Astrocyte of the cerebellum (primary cell): Measurements from ENCODE around the gene NEO1.

Source experiments
- DNase-seq: peaks from one replicate; pipeline ENCODE4 v3.0.0-alpha.2; 2011; ENCODE audit warnings: low read depth
- H3K4me3 ChIP-seq: 2 replicates; pipeline ENCODE4 v1.5.1; 2011; ENCODE audit warnings: mild to moderate bottlenecking, low read depth, low read length, moderate library complexity
- in situ Hi-C: cut with HindIII; loops from 2 replicates; pipeline ENCODE4 v1.10.0; 2017; ENCODE audit warnings: low sequenced_read_pairs
- TF ChIP-seq, protein P1 (sequence below): IDR thresholded peaks from 2 replicates; pipeline ENCODE4 v1.5.1; 2012; ENCODE audit warnings: low read length, low read depth, moderate library complexity, mild to moderate bottlenecking; ENCODE audit errors: missing control alignments

Gene NEO1

DNA sequence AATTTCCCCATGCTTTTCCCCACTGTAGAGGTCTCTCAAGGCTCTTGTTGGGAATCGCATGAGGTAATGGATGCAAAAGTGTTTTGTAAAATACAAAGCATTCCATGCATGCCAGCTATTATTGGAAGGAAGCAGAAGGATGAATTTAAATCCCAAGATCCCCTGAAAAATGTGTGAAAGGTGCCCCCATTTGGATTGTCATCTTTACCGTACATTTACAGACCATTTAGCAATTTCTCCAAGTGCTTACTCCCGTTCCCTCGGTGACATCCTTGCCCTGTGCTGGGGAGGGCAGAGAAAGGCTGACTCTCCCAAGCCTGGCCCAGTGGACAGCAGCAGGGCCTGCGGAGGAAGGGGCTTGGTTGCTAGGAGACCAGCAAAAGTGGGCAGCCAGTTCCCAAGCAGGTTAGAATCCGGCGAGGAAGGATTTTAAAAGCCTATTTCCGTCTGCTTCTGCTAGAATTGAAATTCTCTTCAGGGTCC, 31.1 kb upstream of the NEO1 start:
- in situ Hi-C loops, result no loop called here
- DNase-seq, result no peak
- H3K4me3 ChIP-seq, result no peak overlapping the region
- TF ChIP-seq, protein P1, sequence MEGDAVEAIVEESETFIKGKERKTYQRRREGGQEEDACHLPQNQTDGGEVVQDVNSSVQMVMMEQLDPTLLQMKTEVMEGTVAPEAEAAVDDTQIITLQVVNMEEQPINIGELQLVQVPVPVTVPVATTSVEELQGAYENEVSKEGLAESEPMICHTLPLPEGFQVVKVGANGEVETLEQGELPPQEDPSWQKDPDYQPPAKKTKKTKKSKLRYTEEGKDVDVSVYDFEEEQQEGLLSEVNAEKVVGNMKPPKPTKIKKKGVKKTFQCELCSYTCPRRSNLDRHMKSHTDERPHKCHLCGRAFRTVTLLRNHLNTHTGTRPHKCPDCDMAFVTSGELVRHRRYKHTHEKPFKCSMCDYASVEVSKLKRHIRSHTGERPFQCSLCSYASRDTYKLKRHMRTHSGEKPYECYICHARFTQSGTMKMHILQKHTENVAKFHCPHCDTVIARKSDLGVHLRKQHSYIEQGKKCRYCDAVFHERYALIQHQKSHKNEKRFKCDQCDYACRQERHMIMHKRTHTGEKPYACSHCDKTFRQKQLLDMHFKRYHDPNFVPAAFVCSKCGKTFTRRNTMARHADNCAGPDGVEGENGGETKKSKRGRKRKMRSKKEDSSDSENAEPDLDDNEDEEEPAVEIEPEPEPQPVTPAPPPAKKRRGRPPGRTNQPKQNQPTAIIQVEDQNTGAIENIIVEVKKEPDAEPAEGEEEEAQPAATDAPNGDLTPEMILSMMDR, result no peak

DNA sequence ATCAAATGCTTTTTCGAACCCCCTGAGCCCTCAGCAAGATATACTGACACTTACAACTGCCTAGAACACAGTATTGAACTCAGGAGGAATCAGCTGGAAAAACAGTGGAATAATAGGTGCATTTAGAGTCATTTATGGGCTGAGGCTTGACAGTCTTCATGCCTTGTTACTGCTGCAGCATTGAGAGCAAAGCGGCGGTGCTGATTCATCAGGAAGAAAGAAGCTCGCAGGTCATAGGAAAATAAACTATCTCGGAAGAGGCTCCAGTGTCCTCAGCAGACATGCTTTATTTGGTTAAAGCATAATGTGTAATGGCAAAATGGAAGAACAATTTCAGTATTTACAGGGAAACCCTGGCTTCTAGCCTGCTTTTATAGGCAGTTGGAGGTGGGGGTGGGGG, 30.1 kb upstream of the NEO1 start:
- DNase-seq, result no peak
- TF ChIP-seq, protein P1, result no peak
- in situ Hi-C loops, result no loop called here
- H3K4me3 ChIP-seq, result no peak overlapping the region

DNA sequence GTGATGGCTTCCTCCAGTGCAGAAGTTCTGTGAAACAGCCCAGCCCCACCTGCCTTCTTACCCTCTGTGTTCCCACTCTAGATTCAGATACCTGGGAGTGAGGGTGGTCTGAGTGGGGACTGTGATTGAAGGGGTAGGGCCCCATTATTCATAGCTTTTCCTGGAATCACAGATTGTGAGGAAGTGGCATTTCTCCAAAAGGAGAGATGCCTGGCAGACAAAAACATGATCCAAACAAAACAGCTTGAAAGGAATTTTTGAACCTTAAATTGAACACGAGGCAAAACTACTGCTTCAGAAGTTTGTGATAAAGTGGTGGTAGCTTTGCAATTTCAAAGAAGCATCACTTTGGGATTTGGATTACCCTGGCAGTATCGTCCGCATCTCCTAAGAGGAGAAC, 29.2 kb upstream of the NEO1 start:
- TF ChIP-seq, protein P1, result no peak
- H3K4me3 ChIP-seq, result no peak overlapping the region
- DNase-seq, result no peak
- in situ Hi-C loops, result no loop called here

DNA sequence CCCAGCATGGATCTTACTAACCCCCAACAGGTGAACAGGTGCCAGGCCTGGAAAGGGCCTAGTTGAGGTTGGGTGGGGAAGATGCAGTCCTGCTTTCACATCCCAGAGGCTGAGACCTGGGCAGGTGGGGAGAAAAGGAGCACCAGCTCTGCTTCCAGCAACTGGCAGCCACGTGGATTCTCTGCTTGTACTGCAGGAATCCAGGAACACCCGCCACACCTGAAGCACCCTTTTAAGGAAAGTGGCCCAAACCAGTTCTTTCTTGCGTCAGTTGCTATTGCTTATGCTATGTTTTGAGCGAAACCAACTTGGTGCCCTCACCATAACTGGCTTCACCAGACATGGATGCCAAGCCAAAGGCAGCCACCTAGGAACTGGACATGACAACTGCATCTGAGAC, 28.1 kb upstream of the NEO1 start:
- no peak for DNase-seq
- no peak overlapping the region for H3K4me3 ChIP-seq
- in situ Hi-C loops, result no loop called here
- TF ChIP-seq, protein P1, result no peak

DNA sequence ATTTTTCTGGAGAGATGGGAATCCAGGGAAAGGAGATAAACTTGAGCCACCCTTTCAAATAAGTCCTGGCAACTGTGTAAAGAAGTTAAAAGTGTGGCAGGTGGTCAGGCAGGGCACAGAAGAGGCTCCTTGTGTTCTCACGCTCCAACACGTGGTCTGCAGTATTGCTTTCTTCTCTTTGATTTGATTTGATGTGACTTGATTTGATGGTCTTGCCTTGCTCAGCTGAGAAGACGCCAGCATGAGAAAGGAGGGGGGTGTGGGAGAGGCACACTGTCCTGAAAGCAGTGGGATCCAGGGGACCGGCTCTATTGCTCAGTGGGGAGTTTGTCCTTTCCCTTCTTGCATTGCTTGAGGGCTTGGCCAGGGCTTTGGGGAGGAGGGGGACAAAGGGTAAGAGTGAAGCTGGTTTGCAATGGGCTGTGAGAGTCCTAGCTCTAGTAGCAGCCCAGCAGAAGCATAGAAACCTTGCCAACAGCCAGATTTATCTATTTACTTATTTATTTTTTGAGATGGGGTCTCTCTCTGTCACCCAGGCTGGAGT, 25.7 kb upstream of the NEO1 start:
- TF ChIP-seq, protein P1, result no peak
- in situ Hi-C loops, result no loop called here
- no peak overlapping the region for H3K4me3 ChIP-seq

DNA sequence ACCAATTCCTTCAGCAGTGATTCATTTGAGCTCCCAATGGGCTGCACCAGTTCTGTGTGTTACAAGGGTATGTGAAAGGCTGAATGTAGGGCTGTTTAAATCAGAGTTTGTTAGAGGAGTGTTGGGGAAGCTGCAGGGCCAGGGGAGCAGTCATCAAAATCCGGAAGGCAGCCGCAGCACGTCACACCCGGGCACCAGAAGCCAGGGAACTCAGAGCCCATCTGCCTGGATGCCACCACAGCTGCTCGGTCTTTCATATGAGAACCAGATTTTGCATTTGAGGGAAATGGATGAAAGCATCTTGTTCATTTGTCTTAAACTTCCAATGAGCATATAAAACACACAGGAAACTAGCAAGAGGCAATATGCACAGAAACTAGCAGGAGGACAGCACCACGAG, 24.2 kb upstream of the NEO1 start:
- no peak for DNase-seq
- TF ChIP-seq, protein P1, result no peak
- H3K4me3 ChIP-seq, result no peak overlapping the region
- in situ Hi-C loops, result no loop called here

More for the DNA sequence above, 25.7 kb upstream of the NEO1 start:
- DNase-seq, result no peak
